H54 (cell line): ENCODE results near the gene NFASC.
A peak's percentile ranks its signal among the peaks of the same experiment; 100 is the strongest.

Experiments used
- DNase-seq: peaks from one replicate; pipeline ENCODE4 v3.0.0; 2011; ENCODE audit warnings: low spot score, mixed read lengths; ENCODE audit not compliant: insufficient read length
- FAIRE-seq: peaks from 3 replicates; lab custom pipeline; 2011; peaks lifted over from hg19 to GRCh38; lab: Jason Lieb, UNC
- POLR2A ChIP-seq: IDR thresholded peaks from 2 replicates; pipeline ENCODE4 v1.6.1; 2011; ENCODE audit warnings: low read depth, mild to moderate bottlenecking, low read length

The NFASC gene

DNA sequence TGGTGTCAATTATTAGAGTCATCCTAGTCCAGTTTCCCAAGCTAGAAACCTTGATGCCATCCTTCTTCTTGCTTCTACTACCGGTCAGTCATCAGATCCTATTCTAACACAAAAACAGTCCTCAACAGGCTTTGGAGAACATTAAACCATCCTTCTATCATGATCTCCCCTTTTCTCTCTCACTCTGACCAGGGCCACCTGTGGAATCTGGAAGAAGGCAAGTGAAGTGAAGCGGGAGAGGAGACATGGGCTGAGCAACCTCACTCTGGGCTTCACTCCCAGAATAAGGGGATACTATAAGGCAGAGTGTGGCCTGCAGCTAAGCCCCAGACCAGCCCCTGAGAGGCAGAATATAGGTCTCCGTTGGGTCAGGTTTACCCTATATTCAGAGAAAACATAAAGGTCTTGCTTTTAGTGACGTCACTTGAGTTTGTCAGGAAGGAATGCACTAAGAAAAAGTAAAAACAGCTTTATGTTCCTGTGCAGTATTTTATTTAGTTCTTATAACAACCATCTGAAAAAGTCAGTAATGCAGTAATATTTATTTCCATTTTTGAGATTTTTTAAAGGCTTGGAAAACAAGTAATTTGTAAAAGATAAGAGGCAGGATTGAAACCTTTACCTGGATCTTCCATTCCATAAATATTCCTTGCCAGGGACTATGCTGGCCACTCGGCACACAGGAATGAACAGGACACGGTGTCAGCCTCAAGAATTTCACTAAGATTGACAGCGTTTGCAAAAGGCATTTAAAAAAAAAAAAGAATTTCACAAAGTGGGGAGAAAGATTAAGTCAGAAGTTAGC, 61.3 kb downstream of the NFASC start:
- TF ChIP-seq POLR2A: no peak
- DNase-seq (no peak), FAIRE-seq (no peak)

DNA sequence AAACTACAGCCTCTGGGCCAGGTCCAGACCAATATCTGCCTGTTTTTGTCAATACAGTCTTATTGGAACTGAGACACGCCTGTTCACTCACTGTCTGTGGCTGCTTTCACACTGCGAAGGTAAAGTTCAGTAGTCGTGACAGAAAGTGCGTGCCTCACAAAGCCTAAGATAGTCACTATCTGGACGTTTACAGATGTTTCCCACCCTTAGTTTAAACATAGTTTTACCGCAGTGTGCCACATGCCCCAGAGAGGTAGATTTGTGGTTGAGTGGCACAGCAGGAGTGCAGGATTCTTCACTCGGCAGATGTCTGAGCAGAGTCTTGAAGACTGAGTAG, 61.9 kb downstream of the NFASC start:
- FAIRE-seq: no peak
- no peak for DNase-seq
- TF ChIP-seq POLR2A: no peak

DNA sequence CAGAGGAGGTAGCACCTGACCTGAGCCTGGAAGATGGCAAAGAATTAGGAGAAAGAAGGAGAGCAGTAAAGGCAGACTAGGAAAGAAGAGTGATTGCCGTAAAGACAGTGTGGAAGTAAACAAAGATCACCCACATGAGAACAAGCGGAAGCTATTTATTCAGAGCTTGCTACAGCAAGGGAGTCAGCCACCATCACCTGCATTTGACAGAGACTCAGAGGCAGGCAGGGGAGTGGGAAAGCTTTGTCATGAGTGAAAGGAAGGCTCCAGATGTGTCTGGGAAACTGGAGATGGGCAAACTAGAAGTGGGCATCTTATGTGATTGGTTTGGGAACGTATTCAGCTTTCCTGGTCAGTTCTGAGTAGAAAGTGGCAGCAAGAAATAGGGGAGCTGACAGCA, 64.5 kb downstream of the NFASC start:
- FAIRE-seq: no peak

DNA sequence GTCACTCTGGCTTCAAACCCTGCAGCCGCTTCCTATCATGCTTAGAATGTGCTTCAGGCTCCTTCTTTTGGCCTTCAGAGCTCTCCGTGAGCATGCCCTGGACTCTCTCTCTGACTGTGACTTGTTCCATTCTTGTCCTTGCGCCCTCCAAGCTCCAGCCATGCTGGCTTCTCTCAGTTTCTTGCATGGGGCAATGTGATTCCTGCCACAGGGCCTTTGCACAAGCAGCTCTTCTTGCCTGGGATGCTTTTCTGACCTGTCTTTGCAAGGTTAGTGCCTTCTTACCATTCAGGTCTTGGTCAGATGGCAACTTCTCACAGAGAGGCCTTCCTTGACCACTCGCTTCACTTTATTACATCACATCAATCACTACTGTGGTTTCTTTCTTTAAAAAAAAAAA, 66.1 kb downstream of the NFASC start:
- DNase-seq (no peak), FAIRE-seq (no peak)
- TF ChIP-seq POLR2A: no peak

More for the DNA sequence above, 64.5 kb downstream of the NFASC start:
- TF ChIP-seq POLR2A: no peak
- DNase-seq: no peak

DNA sequence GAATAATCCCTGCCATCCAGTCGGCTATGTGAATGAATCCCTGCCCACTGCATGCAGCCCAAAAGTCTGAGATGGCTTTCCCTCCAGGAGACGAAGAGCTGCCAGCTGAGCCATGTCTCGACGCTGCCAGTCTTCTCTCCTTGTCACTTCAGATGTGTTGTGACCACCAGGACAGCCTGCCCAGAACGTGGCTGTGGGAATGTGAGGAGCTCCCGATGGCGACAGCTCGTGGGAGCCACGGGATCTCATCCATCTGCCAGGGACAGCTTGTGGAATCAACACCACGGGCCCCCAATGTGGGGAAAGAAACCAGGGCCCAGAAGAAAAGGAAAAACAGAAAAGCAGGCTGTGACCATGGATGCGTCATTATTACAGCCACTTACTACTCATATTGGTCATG, 67.2 kb downstream of the NFASC start:
- DNase-seq: no peak
- FAIRE-seq: no peak
- TF ChIP-seq POLR2A: no peak

DNA sequence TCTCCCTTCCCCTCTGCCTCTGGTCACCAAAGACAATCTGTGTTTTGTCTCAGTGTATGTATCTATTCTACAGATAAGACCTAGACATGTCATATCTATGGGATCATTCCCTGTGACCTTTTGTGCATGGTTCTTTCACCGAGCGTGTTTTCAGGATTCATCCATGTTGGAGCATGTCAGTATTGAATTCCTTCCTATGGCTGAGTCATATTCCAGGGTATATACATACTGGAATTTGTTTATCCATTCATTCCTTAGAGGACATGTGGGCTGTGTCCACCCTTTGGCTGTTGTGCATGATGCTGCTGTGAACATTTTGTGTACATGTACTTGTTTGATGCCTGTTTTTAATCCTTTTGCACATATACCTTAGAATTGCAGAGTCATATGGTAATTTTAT, 69.9 kb downstream of the NFASC start:
- no peak for FAIRE-seq
- DNase-seq: no peak
- TF ChIP-seq POLR2A: no peak

DNA sequence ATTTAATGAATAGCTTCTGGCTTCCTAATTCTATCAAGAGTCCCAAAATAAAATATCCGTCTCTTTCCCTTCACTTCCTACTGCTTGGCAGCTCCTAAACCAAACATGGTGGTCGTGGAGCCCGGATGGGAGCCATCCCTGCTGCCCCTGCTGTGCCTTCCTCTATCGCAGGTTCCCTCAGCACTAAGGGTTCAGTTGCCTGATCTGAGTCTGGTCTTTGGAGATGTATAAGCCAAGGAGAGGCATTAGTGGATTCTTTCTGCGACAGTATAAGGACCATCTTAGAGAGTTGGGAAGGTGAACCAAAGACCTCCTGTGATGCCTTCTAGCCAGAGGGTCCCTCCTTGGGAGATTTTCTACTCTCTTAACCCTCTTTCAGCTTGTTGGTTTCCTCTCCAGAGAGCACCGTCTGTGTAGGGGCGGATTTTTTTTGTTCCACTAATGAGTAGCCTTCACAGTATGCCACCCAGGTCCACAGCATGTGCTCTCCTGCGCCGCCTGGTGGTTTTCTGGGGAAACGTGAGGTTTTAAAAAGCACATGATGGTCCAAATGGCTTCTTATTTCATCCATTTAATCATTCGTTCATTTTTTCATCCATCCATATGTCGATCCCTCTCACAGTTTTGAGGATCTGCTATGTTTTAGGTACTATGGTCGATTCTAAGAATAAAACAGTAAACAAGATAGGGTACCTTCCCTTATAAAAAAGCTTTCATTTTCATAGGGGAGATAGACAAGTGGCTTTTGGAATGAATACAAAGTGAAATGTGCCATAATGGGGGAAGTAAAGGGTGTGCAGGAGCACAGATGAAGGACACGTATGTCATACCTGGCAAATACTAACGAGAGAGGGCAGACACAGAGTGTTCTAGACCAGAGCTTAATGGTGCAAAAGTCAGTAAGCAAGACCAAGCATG, 71.0 kb downstream of the NFASC start:
- FAIRE-seq (no peak), DNase-seq (peak; percentile 69)
- no peak for TF ChIP-seq POLR2A

DNA sequence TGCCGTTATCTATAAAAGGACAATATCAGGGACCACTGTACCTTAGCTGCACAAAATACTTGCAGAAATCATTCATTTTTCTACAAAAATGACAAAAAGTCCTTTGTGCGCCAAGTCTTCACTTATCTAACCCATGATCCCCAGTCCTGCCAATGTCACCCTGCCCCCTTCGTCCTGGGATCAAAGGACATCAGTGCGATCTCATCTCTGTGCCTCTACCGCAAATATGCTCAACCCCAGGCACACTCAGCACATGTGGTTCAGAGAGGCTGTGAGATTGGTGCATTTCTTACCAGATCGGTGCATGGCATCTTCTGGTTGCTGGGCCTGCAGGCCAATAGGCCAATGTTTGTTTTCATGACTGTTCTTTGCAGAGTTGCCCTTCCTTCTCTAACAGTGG, 72.8 kb downstream of the NFASC start:
- FAIRE-seq (no peak), DNase-seq (no peak)
- TF ChIP-seq POLR2A: no peak

DNA sequence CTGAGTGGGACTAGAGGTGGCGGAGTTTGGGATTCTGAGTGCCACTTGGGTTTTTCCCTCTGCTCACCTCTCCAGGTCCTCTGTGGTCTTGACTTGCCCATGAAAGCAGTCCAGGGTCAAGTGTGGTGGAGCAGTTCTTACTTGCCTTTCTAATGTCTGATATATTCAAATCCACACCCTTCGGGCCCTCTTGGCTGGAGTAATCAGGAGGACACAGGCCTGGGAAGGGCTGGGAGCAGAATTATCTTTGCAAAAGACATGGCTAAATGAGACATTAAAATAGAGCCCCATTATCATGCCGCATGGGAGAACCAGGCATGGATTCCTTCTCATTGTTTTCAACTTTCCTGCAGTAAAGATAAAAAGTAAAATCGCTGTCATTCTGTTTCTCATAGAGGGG, 74.0 kb downstream of the NFASC start:
- FAIRE-seq (no peak), DNase-seq (no peak)
- TF ChIP-seq POLR2A: no peak

DNA sequence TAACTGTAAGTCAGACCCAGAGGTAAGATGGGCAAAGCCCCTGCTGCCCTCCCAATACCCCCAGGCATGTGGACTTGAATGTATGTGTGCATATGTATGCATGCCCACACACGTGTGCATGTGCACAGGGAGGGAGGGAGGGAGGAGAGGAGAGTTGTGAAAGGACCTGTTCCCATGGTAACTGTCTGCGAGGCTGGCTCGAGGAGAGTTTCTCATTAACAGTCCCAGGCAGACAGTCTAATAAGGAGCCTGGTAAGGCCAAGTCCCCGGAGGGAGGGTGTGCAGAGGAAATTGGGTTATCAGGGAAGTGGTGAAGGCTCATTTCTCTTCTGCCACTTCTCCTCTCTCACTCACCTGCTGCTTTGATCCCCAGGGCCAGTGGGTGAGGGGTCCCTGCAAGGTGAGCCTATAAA, 74.9 kb downstream of the NFASC start:
- no peak for FAIRE-seq
- no peak for TF ChIP-seq POLR2A
- DNase-seq: no peak

DNA sequence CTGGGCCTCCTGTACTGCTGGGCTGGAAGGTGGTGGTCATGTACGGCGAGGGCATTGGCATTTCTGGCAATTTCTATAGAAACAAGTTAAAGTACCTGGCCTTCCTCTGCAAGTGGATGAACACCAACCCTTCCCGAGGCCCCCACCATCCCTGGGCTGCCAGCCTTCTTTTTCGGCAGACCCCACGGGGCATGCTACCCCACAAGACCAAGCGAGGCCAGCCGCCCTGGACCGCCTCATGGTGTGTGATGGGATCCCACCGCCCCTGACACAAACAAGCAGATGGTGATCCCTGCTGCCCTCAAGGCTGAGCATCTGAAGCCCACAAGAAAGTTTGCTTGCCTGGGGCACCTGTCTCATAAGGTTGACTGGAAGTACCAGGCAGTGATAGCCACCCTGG, 76.0 kb downstream of the NFASC start:
- no peak for DNase-seq
- no peak for FAIRE-seq
- no peak for TF ChIP-seq POLR2A

DNA sequence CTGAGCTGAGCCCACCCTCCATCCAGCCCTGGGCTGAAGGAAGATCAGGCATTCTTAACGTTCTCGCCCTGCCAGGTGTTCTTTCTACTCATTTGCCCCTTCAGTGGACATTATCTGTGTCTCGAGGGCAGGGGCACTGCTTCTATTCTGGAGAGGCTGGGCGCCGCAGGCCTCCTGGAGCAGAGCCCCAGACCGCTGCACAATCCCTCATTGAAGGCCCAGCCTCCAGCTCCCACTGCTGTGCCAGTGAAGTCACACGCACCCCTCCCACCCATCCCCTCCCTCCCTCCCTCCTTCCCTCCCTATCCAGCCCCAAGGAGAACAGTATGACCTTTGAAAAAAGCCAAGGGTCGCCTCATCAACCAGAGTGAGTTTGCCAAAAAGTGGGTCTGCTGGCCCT, 76.7 kb downstream of the NFASC start:
- TF ChIP-seq POLR2A: no peak
- FAIRE-seq (no peak), DNase-seq (no peak)

DNA sequence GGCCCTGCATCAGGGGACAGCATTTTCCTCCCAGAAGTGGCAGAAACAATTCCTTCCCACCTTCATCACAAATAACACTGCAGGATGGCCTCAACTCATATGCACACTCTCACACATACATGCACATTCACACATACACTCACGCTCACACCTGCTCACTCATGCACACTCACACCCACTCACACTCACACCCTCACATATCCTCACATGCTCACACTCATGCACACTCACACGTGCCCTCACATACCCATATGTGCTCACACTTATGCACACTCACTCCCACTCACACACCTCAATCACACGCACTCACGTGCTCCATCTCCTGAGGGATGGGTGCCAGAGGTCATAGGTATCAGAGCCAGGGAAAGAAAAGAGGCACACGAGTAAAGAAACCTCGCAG, 77.1 kb downstream of the NFASC start:
- TF ChIP-seq POLR2A: no peak
- no peak for DNase-seq
- FAIRE-seq: no peak

DNA sequence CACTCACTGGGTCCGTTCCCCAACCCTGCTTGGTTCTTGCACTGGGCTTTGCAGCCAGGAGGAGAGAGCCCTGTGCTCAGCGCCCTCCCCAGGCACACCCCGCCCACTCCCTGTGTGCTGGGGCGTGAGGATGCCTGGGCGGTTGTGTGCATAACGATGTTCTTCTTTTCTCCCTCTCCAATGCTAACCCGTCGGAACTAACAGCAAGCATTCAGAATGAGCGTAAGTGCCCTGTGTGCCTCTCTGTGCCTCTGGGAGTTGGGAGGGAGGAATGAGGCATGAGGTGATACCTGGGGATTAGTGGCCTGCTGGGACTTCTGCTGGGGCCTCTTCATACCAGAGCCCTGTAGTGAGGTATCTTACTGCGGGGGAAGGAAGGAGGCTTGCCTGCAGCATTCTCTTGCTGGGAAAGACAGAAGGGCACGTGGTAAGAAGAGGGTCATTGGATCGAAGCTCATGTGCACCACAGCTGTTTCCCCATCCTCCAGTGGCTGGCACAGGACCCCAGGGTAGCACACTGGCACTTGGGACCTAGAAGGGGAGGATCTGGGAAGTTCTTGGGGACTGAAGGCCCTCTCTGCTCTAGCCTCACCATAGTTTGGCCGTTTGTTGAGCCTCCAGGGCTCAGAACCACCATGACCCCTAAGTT, 79.8 kb downstream of the NFASC start:
- no peak for TF ChIP-seq POLR2A
- DNase-seq: no peak
- FAIRE-seq: no peak
